HG03354 (cell line): ENCODE results near the gene EFL1.
"Not testable (repeated sequence)": the region's sequence is repeated elsewhere in the genome, so short reads cannot be mapped to it uniquely, and the experiment has no call there.

ENCODE experiments used
- ATAC-seq: cut with Tn5 transposase; IDR thresholded peaks from one replicate; pipeline ENCODE4 v1.9.1; 2021; ENCODE audit warnings: mild to moderate bottlenecking; ENCODE audit not compliant: unreplicated experiment, poor library complexity, severe bottlenecking

The EFL1 gene

GRCh38 chr15:82212201-82212600 lies 50.3 kb downstream of the EFL1 start:
- ATAC-seq: not testable (repeated sequence)

DNA sequence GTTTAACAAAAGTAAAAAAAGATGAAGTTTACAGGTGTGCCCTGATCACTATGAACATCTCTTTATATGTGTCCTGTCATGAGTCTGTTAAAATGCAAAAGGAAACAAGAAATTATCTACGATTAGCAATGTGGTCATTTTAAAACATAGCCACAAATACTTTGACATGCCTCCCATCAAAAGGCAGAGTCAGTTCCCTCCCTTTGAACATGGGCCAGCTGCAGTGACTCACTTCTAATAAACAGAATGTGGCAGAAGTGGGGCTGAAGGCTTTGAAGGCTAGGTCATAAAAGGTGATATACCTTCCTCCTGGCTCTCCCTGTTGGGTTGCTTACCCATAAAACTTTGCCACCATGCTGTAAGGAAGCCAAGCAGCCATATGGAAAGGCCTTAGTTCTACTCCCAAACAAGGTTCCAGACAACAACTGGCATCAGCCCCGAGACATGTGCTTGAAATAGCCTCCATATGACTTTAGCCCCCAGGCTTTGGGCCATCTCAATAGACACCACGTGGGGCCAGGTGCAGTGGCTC lies 52.4 kb downstream of the EFL1 start:
- ATAC-seq: not testable (repeated sequence)

DNA sequence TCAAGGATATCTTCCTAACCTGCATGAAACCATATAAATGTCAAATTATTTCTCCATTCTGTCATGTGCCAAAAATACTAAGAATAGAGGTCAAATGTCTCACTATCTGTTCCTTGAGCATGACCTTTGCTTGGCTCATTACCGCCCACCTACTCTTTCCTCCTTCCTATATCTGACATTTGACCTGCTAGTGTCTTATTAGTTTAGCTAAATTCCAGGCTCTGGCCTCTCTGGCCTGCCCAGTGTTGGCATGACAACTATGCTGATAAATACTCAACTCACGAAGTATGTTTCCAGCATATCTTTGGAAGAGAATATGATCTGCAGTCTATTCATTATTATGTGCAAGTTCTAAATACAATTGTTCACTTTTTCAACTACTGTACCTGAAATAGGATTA lies 58.0 kb downstream of the EFL1 start:
- ATAC-seq: not testable (repeated sequence)

DNA sequence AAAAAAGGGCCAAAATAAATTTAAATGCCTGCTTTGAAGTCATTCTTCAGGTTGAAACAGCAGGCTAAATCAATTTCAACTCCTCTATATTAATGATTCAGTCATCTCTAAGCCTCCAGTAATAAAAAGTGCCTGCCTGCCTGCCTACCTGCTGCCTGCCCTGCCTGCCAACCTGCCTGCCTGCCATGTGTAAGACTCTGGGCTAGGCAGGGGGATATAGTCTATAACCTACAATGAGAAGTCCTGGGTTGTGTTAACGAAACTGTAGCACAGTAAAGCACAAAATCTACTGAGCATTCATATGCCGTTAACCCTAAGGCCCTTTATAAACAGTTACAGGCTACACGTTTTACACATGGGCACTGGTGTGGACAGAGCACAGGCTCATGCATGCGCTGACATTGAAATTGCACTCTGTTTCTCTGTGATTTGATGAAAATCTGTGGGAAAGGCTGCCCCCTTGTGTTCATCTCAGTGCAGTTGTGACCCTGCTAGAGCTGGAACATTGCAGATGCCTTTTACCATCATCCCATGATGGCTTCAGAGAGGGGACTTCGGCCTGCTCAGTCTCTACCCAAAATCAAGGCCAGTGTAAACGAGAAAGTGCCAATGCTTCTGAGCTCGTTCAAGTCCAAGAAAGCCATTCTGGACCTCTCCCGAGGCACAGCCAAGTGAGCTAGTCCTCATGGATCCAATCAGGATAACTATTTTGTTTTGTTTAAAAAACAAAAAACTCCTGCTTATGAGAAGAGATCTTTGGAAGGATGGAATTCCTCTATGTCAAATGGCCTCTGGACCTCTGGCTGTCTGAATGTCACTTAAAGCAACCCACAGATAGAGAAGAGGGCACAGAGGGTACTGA lies 64.6 kb downstream of the EFL1 start:
- ATAC-seq: peak; percentile 86

DNA sequence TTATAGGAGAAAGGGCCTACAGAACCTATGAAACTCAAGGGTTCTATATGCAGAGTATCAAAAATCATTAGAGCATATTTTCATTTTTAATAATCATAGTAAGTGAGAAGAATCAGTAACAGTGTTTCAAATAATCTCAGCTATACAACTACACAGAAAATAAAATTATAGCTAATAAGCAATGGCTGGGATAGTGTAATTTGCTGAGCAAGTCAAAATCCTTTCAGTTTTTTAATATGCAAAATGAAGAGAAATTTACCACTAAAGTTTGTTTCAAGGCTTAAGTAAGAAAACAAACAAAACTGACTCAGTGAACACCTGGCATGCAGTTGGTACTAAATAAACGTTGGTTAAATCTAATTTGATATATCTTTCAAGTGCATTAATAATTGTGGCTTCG lies 66.2 kb downstream of the EFL1 start:
- no peak for ATAC-seq

GRCh38 chr15:82195818-82196217 lies 66.7 kb downstream of the EFL1 start:
- not testable (repeated sequence) for ATAC-seq

DNA sequence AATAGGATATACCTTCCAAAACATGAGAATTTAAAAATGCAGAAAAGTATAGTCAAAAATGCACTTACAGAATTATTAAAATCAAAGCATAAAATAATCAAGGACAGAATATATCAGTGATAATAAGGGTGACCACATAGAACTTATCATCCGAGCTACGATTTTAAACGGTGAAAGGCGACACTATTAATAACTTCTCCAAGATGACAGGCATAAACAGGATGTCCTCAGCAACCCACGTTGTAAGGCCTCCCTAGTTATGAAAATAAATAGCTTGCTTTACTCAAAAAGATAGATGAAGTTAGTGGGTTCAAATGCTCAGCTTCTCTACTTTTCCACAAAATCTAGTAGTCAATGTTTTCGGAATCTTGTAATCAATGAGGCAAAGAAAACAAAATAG lies 68.0 kb downstream of the EFL1 start:
- ATAC-seq: not testable (repeated sequence)

DNA sequence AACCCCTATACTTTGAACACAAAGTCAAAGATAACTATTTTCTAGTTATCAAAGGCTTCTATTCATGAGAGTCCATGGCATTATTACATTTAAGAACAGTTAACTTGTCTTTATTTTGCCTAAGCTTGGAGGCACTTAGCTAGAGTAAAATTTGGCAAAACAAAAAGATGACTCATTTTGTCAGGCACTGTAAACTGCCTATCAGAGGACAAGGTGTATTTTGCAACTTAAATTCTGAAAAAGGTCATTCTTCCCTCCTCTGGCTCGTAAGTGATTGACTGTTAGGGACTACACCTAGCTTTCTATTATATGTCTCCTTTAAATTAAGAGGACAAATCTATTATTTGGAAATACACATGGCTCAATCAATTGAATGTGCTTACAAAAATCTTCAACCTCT lies 69.1 kb downstream of the EFL1 start:
- not testable (repeated sequence) for ATAC-seq

GRCh38 chr15:82192394-82192793 lies 70.1 kb downstream of the EFL1 start:
- not testable (repeated sequence) for ATAC-seq

- peak; percentile 78 for ATAC-seq
Measured at GRCh38 chr15:82186719-82187406, 75.7 kb downstream of the EFL1 start.

GRCh38 chr15:82186161-82186560 lies 76.4 kb downstream of the EFL1 start:
- ATAC-seq: no peak

- ATAC-seq: no peak
Measured at GRCh38 chr15:82184776-82185175, 77.8 kb downstream of the EFL1 start.

- ATAC-seq: no peak
Measured at GRCh38 chr15:82184355-82184754, 78.2 kb downstream of the EFL1 start.

- no peak for ATAC-seq
Measured at GRCh38 chr15:82183121-82184031, 79.2 kb downstream of the EFL1 start.

GRCh38 chr15:82181371-82181770 lies 81.2 kb downstream of the EFL1 start:
- no peak for ATAC-seq

- no peak for ATAC-seq
Measured at GRCh38 chr15:82178061-82178460, 84.5 kb downstream of the EFL1 start.

DNA sequence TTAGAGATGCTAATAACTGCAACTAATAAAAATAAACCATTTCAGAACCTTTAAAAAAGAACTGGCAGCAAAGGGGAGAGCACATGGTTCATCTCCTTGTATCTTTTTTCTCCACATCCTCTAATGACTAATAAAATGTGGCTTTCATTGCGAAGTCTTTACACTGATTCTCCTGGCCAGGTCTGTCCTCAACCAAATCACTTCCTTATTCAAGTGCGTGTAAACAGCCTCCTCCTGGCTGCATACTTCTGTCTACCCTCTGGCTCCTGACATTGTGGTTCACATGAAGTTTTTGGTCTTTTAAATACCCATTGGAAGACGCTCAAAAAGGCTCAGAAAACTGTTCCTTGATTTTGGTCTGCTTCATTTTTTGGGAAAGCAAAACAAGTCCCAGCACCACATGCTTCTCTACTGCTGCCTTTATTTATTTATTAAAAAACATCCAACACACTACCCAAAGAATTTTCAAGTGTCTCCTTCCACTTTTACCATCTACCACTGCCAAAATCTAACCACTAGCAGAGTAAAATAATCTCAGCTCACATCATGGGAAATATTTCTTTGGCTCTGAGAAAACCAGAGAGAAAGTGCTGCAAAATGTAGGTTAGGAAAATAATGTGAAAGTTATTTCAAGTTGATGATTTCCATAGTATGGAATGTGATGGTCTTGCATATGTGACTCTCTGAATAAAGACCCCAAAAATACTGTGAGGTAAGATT lies 85.1 kb downstream of the EFL1 start:
- ATAC-seq: no peak

DNA sequence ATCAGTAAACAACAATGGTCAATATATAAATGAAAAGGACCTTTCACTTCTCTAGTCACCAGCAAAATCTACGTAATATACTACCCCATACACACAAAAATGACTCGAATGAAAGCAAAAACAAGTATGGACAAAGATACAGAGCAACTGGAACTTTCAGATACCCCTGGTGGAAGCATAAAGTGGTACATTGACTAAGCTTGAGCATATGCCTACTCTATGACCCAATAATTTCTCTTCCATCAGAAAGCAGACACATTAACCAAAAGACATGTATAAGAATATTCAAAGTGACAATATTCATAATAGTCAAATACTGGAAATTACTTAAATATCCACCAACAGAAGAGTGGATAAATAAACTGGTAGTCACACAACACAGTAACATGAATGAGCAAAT lies 86.0 kb downstream of the EFL1 start:
- no peak for ATAC-seq
